Measurements from ENCODE around the gene CTXND1.

- TF ChIP-seq YY1 (IDR thresholded peaks at IDR 0.05; ENCODE audit: low read depth), result no peak
- no peak for TF ChIP-seq MAX (IDR thresholded peaks at IDR 0.05)
- no peak for TF ChIP-seq TCF12 (IDR thresholded peaks at IDR 0.05; ENCODE audit: low read depth)
- no peak for TF ChIP-seq EGR1 (IDR thresholded peaks at IDR 0.05)
- no peak for TF ChIP-seq REST (IDR thresholded peaks at IDR 0.05; ENCODE audit: low read depth)
- no peak for TF ChIP-seq CEBPB (IDR thresholded peaks at IDR 0.05)
- TF ChIP-seq RAD21 (IDR thresholded peaks at IDR 0.05; ENCODE audit: low read depth), result no peak
- no peak for TF ChIP-seq FOXM1 (IDR thresholded peaks at IDR 0.05; ENCODE audit: borderline replicate concordance, low read depth)
- TF ChIP-seq TAF1 (IDR thresholded peaks at IDR 0.05; ENCODE audit: low read depth), result no peak
- no peak for TF ChIP-seq ZBTB7A (IDR thresholded peaks at IDR 0.05; ENCODE audit: low read depth)
Observed at GRCh38 chr15:80155001-80155377, 97.0 kb downstream of the CTXND1 start.

Data from Ishikawa (cell line).